Measurements from ENCODE around the gene C19orf38. TPM values are rescaled to one million over a fixed set of nuclear protein-coding genes. Genes with fewer than 3 reads are reported as not detected.

The C19orf38 gene
- polyA plus RNA-seq, 1 of the 3 experiments (the other 2 are of a cell fraction): 0.15 TPM

GRCh38 chr19:10850631-10851030 lies 2.4 kb downstream of the C19orf38 start:
- Histone ChIP-seq H2AFZ (ENCODE audit: low read depth) (no peak overlapping the region), H3K9ac (no peak overlapping the region), H3K4me3 (ENCODE audit: low read depth in 2 of 2, low read length in 1 of 2) (no peak overlapping the region), H3K9me3 (no peaks in the 10 kb centered on the region), H3K27me3 (ENCODE audit: insufficient read depth) (no peaks in the 10 kb centered on the region), H4K20me1 (ENCODE audit: insufficient read depth) (no peaks in the 10 kb centered on the region), H3K4me2 (no peak overlapping the region), H3K9me2 (no peaks in the 10 kb centered on the region), H3K4me1 (ENCODE audit: control insufficient read depth in 1 of 2, insufficient read depth in 2 of 2, low read depth in 1 of 2, low read length in 1 of 2) (no peaks in the 10 kb centered on the region), H3K79me2 (ENCODE audit: insufficient read depth) (no peaks in the 10 kb centered on the region), H3K36me3 (replicated peaks in 1 of 2; ENCODE audit: control insufficient read depth in 1 of 2, insufficient read depth in 2 of 2, low read length in 1 of 2) (no peaks in the 10 kb centered on the region), H3F3A (replicated peaks; ENCODE audit: insufficient read depth) (no peaks in the 10 kb centered on the region), H3K27ac (ENCODE audit: low read depth in 2 of 2, low read length in 1 of 2) (no peak overlapping the region)
- POLR2A ChIA-PET: no interaction called here
- WGBS (ENCODE audit: low lambda C conversion rate): 65% methylated on average over 5 of the region's 5 CpGs
- CTCF ChIA-PET: interaction anchor here (1.2 to 4.8 kb wide), 4 partner anchors 10 to 84 kb away, joined by 3 to 31 read pairs (median 6); partner anchors contain the start of gene TMED1
- no peak for DNase-seq
- no peak for TF ChIP-seq PBX3 (IDR thresholded peaks at IDR 0.05)
- no peak for TF ChIP-seq USF1 (IDR thresholded peaks at IDR 0.05; ENCODE audit: borderline replicate concordance, low read depth)
- no peak for TF ChIP-seq FOXM1 (IDR thresholded peaks at IDR 0.05; ENCODE audit: low read depth)
- TF ChIP-seq GABPA (IDR thresholded peaks at IDR 0.05; ENCODE audit: low read depth): no peak
- TF ChIP-seq ZBTB33 (IDR thresholded peaks at IDR 0.05; ENCODE audit: borderline replicate concordance, low read depth): no peak
- TF ChIP-seq FOSL2 (IDR thresholded peaks at IDR 0.05; ENCODE audit: borderline replicate concordance, low read depth): no peak

- H2AFZ ChIP-seq (ENCODE audit: low read depth): no peak overlapping the region
- H3K4me3 ChIP-seq (ENCODE audit: low read depth in 2 of 2, low read length in 1 of 2): no peak overlapping the region
- ChIA-PET CTCF (interaction anchor here (0.7 to 4.8 kb wide), 3 partner anchors 12 to 19 kb away, joined by 3 to 51 read pairs (median 31); no protein-coding TSS in a partner anchor), POLR2A (no interaction called here)
- no peaks in the 10 kb centered on the region for H3K36me3 ChIP-seq (replicated peaks in 1 of 2; ENCODE audit: control insufficient read depth in 1 of 2, insufficient read depth in 2 of 2, low read length in 1 of 2)
- H3K9me2 ChIP-seq: no peaks in the 10 kb centered on the region
- no peak overlapping the region for H3K27ac ChIP-seq (ENCODE audit: low read depth in 2 of 2, low read length in 1 of 2)
- H3F3A ChIP-seq (replicated peaks; ENCODE audit: insufficient read depth): no peaks in the 10 kb centered on the region
- H3K4me2 ChIP-seq: no peak overlapping the region
- no peaks in the 10 kb centered on the region for H3K27me3 ChIP-seq (ENCODE audit: insufficient read depth)
- 32% methylated on average over 7 of the region's 7 CpGs for WGBS (ENCODE audit: low lambda C conversion rate)
- H3K9ac ChIP-seq: no peak overlapping the region
- no peaks in the 10 kb centered on the region for H4K20me1 ChIP-seq (ENCODE audit: insufficient read depth)
- TF ChIP-seq TCF12 (IDR thresholded peaks at IDR 0.05) (peak; percentile 58), EP300 (IDR thresholded peaks at IDR 0.05; ENCODE audit: borderline replicate concordance in 1 of 2, low read depth in 1 of 2, low read length in 1 of 2) (no peak), MAX (IDR thresholded peaks at IDR 0.05; ENCODE audit: low read depth) (no peak)
- no peaks in the 10 kb centered on the region for H3K9me3 ChIP-seq
- no peak for DNase-seq
- no peaks in the 10 kb centered on the region for H3K79me2 ChIP-seq (ENCODE audit: insufficient read depth)
- no peaks in the 10 kb centered on the region for H3K4me1 ChIP-seq (ENCODE audit: control insufficient read depth in 1 of 2, insufficient read depth in 2 of 2, low read depth in 1 of 2, low read length in 1 of 2)
Observed at GRCh38 chr19:10852098-10852800, 4.0 kb downstream of the C19orf38 start.
